ENCODE measurements around the gene STX1A.

Gene STX1A

DNA sequence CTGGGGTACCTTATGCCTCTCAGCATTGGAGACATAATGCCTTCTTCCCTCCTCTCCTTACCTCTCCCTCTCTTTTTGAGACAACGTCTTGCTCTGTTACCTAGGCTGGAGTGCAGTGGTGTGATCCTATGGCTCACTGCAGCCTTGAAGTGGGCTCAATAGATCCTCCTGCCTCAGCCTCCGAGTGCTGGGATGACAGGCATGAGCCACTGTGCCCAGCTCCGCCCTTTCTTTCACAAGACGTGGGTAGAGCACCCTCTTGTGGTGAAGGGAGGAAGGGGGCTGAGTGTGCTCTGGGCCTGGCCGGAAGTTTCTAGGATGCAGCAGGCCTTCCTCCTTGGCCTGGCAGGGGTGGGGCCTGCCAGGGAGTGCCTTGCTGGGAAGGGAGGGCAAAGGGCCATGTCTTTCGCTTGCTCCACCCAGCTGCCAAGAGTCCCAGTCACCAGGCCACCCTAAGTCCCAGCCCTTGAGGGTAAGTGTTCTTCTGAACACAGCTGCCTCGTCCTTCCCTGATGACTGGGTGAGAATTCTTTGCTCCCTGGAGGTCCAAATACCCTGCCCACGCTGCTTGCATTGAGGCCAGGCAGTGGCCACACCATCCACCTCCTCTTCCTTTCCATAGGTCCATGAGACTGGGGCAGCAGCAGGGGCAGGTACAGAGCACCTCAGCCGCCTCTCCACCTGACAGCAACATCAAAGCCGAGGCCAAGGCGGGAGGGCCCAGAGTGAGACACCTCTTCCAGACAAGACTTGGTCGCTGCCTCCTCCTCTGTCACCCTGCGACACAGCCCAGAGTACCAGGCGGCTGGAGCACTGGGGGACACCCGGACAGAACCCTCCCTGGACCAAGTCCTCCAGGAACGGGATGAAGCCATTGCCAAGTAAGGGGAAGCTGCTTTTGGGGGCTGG lies 15.4 kb upstream of the STX1A start:
- TF ChIP-seq CTCF (IDR thresholded peaks at IDR 0.05) (peak; percentile 98), ZFX (IDR thresholded peaks at IDR 0.05; ENCODE audit: borderline replicate concordance) (no peak)
- H3K27ac ChIP-seq = peak overlapping the region; percentile 100

DNA sequence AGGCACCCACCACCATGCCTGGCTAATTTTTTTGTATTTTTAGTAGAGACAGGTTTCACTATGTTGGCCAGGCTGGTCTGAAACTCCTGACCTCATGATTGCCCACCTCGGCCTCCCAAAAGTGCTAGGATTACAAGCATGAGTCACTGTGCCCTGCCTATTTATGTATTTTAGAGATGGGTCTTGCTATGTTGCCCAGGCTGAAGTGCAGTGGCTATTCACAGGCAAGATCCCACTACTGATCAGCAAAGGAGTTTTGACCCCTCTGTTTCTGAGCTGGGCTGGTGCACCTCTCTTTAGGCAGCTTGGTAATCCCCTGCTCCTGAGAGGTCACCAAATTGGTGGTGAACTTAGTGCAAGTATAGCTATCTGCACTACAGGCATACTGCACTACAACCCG lies 12.9 kb upstream of the STX1A start:
- H3K27ac ChIP-seq = no peak overlapping the region
- TF ChIP-seq ZFX (IDR thresholded peaks at IDR 0.05; ENCODE audit: borderline replicate concordance) (no peak), CTCF (IDR thresholded peaks at IDR 0.05) (no peak)

DNA sequence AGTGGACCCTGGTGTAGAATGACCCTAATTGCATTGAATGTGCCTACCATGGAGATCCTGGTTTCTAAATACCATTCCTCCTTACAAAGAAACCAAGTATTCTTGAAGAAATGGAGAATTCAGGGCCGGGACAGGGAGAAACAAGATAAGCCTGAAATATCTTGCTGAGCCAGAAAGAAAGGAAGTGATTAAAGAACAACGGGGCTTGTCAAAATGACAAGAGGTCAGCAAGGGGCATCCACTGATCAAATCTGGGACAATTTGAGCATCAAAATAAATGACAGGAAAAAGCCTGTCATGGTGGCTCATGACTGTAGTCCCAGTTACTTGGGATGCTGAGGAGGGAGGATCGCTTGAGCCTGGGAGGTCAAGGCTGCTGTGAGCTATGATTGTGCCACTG lies 11.0 kb upstream of the STX1A start:
- TF ChIP-seq CTCF (IDR thresholded peaks at IDR 0.05) (no peak), ZFX (IDR thresholded peaks at IDR 0.05; ENCODE audit: borderline replicate concordance) (no peak)
- H3K27ac ChIP-seq = no peak overlapping the region

- no peak for TF ChIP-seq CTCF (IDR thresholded peaks at IDR 0.05)
- no peak for TF ChIP-seq ZFX (IDR thresholded peaks at IDR 0.05; ENCODE audit: borderline replicate concordance)
- no peak overlapping the region for H3K27ac ChIP-seq
Measured at GRCh38 chr7:73728551-73728950, 9.1 kb upstream of the STX1A start.

- TF ChIP-seq ZFX (IDR thresholded peaks at IDR 0.05; ENCODE audit: borderline replicate concordance) (no peak), CTCF (IDR thresholded peaks at IDR 0.05) (no peak)
- no peak overlapping the region for H3K27ac ChIP-seq
Measured at GRCh38 chr7:73727952-73728351, 8.5 kb upstream of the STX1A start.

- TF ChIP-seq ZFX (IDR thresholded peaks at IDR 0.05; ENCODE audit: borderline replicate concordance) (no peak), CTCF (IDR thresholded peaks at IDR 0.05) (peak; percentile 65)
- H3K27ac ChIP-seq = no peak overlapping the region
Measured at GRCh38 chr7:73726083-73726466, 6.6 kb upstream of the STX1A start.

- no peak overlapping the region for H3K27ac ChIP-seq
- TF ChIP-seq CTCF (IDR thresholded peaks at IDR 0.05) (no peak), ZFX (IDR thresholded peaks at IDR 0.05; ENCODE audit: borderline replicate concordance) (no peak)
Measured at GRCh38 chr7:73723813-73724212, 4.3 kb upstream of the STX1A start.
